ENCODE measurements around the gene SNCG.

Gene SNCG

DNA sequence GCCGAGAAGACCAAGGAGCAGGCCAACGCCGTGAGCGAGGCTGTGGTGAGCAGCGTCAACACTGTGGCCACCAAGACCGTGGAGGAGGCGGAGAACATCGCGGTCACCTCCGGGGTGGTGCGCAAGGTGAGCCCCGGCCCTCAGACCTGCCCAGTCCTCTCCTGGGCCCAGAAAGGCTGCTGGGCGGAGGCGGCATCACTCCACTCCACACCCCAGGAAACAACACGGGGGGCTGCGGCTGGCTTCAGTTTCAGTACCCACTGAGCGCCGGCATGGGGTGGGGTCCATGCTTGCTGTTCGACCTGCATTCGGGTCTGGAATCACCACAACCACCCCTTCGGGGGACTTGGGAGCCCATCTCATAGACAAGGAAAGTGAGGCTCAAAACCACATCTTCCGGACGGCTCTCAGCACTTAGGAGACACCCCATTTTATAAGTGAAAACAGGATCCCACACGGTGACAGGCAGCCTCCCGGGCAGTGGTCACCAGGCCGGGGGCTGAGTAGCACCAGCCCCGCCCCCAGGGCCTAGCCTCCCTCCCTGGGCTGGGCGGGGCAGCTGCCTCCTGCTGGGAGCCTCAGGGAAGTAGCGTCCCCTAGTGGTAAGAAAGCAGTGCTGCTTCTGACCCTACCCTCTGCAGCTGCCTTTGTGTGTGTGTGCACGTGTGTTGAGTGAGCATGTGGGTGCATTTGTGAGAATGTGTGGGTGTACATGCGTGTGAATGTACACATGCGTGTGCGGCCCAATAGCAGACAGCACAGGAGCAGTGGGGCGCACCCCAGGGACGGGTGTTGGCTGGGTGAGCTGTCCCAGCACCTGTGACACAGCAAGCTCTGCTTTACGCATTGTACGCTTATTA, 1.8 kb downstream of the SNCG start:
- DNase-seq (ENCODE audit: low read depth, low spot score) = no peak

DNA sequence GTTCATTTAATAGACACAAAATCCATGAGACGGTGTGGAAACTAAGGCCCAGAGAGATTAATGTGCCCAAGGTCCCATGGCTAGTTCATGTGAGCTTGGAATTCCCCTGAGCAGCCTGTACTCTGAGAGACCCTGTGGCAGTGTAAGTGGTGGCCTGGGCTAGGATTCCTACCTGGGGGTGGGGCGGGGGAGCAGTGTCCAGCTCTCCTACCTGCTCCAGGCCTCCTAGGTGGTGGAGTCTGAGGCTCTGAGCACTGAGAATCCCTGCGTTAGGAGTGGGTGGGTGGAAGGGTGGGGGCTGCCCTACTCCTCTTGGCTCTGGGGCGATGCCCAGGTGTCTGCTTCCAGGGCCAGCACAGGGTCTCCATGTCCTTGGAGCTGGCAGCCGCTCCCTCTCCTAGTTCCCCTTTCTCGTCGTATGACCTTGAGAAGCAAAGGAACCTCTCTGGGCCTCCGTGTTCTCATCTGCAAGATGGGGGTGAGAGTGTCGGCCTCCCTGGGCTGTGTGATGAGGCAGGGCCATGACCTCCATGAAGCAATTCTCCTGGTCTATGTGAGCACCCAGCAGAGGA, 2.5 kb downstream of the SNCG start:
- no peak for DNase-seq (ENCODE audit: low read depth, low spot score)

DNA sequence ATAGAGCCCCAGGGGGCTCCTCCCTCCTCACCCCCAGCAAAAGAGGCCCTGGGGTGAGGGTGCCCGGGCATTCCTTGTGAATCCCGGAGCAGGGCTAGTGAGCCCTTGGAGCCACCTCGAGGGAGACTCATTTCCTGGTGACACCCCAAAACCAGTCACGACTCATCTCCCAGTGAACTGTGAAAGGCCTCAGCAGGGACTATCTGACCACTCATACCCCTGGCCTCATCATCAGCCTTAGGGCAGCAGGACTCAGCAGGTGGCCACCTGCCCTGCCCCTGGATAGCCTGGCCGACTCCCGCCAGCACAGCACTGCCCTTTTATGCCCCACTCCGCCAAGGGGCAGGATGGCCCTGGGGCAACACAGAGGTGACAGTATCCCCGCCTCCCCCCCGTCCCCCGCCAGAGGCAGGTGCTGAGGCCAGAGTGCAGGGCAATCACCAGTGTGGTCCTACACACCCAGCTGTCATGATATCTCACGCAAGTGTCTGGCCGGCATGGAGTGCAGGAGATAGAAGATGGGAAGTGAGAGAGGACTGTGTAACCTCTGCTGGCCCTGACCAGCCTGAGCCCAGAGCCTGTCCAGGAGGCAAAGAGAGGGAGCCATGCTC, 3.2 kb downstream of the SNCG start:
- DNase-seq (ENCODE audit: low read depth, low spot score) = no peak

DNA sequence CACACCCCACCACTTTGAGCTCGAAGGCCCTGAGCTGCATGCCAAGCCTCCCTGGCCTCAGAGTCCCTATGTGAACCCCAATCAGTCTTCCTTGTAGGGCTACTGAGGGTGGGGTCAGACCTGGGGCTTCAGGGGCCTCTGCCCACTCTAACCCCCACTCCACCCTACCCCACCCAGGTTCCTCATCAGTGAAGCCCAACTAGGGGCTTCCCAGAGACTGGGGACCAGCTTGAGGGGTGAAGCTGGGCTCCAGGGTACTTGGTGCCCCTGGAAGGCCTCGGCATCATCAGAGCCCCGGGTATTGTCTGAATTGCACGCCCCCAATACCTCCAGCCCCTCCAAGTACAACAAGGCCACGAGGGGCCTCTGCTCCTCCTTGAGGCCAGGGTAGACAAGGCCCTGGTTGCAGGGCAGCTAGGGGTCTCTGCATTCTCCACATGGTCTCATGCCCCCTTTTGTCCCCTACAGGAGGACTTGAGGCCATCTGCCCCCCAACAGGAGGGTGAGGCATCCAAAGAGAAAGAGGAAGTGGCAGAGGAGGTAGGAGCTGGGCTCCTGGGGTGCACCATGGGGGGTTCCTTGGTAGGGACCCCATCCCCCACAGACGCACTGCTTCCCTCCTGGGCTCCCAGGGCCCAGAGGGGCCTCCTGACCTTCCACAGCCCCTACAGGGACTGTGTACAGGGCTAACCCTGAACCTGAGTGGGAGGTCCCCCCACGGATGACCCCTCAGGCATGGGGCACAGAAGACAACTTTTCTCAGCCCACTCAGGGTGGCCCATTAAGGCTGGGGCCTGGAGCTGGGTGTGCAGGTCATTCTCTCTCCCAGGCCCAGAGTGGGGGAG, 4.0 kb downstream of the SNCG start:
- no peak for DNase-seq (ENCODE audit: low read depth, low spot score)

DNA sequence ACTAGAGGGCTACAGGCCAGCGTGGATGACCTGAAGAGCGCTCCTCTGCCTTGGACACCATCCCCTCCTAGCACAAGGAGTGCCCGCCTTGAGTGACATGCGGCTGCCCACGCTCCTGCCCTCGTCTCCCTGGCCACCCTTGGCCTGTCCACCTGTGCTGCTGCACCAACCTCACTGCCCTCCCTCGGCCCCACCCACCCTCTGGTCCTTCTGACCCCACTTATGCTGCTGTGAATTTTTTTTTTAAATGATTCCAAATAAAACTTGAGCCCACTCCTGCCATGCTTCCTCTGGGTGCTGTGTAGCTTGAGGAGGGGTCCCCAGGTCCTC, 4.5 kb downstream of the SNCG start:
- DNase-seq (ENCODE audit: low read depth, low spot score) = no peak

DNA sequence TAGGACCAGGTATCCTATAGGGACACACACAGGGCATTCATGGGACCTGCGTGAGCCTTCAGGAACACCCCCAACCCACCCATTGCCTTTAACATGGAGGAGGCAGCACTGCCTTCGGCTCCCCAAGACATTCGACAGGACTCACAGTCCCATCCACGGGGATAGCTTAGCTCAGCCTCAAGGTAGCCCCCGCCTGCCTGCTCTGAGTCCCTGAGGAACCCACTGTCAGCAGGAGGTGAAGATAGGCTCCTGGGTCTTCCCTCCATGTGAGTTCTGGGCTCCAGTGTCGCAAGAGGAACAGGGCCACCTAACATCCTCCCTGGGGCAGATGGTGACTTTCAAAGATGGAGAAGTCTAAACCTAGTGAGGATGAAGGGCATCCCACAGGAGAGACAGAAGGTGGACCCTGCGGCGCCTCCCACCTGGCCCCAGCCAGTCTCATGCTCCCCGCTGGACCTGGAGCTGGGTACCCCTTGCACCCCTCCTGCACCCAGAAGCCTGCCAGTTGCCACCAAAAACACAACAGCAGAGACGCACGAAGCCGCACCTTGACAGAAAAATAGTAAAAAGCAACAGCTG, 5.0 kb downstream of the SNCG start:
- DNase-seq (ENCODE audit: low read depth, low spot score) = no peak

DNA sequence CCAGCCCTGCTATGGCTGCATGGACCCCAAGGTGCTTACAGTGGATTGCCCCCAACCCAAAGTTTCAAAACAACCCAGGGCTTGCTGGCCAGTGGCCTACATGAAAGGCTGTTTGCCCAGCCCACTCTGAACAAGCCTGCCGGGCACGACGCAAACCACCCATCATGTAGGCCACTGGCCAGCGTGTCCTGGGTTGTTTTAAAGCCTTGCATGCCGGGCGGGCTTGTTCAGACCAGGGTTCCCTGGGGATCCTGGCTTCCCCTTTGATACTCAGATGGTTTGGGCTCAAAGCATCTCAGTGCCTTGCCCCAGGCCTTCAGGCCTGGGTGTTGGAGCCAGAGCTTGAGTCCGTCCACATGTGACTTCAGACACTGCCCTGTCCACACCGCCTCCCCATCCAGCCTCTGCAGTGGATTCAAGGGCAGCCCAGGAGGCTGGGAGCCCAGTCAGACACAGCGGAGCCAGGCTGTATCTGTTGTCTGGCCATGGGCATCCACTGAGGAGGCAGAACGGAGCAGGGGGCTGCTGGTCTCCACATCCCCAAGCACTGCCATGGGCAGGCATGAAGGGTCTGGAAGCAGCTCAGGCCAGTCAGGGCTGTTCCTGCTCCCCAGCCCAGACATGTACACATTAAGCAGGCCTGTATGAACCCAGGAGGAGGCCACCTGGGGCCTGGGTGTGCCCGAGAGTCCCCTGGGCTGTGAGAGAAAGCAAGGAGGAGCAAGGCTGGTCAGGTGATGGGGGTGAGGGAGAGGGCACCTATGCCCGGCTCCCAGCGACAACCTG, 5.9 kb downstream of the SNCG start:
- no peak for DNase-seq (ENCODE audit: low read depth, low spot score)

DNA sequence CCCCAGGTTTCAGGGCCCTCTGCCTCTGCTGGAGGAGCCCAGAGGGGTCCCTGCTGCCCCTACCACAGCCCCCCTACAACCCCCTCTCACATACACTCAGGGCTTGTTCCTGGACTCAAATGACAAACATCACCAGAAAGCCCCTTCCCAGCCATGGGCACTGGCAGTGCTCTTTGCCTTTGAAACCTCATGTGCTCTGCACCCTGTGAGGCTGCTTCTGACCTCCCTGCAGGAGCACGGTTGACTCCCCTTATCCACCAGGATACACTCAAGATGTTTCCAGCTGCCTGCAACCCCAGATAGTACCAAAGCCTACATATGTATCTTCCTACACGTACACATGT, 6.4 kb downstream of the SNCG start:
- no peak for DNase-seq (ENCODE audit: low read depth, low spot score)

DNA sequence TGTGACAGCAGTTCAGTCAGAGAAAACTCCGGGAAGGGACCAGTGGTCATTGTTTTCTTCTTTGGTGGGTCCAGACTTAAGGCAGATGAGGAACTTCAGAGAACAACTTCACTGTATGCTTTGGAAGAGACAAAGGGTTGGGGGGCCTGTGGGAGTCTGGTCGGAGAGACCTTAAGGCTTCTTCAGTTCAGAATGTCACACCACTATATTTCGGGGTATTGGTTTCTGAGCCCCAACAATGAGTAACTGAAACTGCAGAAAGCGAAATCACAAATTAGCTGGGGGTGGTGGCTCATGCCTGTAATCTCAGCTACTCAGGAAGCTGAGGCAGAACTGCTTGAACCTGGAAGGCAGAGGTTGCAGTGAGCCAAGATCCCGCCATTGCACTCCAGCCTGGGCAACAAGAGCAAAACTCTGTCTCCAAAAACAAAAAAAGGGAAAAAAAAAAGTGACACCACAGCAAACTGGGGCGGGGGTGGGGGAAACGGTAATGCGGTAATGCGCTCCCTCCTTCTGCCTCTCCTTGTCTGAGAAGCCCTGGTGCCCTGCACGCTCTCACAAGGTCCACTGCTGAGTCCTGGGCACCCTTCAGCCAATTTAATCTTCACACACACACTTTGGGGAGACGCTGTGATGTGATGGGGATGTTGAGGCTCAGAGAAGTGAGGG, 7.7 kb downstream of the SNCG start:
- DNase-seq (ENCODE audit: low read depth, low spot score) = no peak

DNA sequence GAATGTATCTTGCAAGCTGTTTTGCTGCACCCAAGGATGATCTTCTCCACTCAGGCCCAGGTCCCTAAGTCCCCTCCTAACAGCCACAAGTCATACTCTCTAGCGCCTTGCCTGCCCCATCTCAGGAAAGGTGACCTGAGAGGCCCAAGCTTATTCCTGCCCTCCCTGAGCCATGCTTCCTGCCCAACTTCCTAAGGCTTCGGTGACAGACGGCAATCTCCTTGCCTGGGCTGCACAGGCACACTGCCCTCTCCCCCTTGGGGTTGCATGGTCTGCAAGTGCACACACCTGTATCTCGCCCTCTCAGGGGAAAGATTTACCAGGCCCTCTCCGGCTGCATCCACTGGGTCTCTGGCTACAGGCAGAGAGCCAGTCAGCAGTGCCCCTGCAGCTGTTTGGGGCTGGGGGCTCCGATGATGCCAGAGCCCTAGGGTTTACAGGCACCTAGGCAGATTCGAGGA, 9.1 kb downstream of the SNCG start:
- no peak for DNase-seq (ENCODE audit: low read depth, low spot score)

DNA sequence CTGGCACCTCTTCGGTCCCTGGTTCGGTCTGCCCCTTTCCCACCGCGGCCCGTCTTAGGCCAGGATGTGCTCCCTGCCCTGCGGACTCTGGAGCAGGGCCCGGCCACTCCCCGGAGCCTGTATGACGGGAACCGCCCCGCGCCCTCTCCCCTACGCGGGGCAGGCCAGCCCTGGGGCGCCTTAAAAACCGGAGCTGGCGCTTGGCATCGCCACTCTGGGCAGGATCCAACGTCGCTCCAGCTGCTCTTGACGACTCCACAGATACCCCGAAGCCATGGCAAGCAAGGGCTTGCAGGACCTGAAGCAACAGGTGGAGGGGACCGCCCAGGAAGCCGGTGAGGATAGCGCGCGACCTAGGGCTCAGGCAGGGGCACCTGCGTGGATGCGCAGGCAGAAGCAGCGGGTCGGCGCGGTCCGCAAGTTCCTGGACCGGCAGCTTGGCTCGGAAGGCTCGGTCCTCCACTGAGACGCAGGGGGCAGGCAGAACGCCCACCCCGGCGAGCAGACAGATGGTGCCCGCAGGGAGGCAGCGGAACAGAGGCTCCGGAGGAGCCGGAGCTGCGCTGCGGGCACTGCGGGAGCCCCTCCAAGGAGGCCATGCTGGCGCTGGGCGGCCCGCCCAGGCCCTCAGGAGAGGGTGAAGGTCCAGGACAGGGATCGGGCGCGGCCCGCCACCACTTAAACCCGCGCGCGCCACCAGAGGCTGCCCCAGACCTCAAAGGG, 10.0 kb downstream of the SNCG start, which contains the start of gene ADIRF:
Gene ADIRF (plus strand): TSS at position 212 of the 723 bp plus-strand sequence. CDS start 63 bp downstream, at position 275.
- no peak for DNase-seq (ENCODE audit: low read depth, low spot score)

DNA sequence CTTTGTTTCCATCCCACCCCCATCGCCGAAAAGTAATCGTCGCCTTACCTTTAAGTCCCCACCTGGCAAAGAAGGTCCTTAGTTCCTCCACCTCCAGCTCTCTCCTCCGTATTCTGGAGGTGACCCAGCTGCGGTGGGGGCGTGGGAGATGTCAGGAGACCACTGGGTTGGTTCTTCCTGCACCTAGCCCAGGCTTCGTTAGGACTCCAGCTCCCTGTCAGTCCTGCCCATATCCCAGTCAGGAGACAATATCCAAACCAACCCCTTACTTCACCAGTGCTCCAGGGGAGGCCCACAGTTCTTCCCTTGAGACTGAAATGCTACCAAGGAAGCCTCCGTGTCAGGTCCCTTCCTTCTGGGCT, 10.6 kb downstream of the SNCG start:
- no peak for DNase-seq (ENCODE audit: low read depth, low spot score)

DNA sequence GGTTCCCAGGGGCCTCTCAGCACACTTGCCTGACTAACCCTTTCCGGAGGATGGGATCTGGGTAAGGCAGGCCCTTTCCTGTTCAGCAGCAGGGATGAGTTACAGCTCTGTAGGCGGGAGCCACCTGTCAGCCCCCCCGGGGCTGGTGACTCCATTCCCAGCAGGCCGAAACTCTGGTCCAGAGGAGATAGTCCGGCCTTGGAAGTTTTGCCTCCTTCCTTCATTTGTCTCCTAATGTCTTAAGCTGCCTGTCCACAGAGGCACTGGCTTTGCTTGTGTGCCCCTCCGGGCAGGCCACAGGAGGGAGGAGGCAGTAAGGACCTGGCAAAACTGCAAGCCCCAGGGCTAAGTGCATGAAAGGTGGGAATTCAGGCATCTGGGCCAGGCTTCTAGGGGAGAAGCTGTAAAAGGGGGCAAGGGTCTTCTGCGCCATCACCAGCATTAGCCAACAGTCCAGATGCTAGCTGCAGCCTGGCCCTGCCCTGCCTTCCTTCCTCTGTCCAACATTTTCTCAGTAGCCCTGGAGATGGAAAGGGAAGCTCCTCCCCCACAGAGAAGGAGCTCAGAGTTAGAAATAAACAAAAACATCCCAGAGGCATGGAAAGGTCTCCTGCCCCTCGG, 11.1 kb downstream of the SNCG start:
- DNase-seq (ENCODE audit: low read depth, low spot score) = no peak

DNA sequence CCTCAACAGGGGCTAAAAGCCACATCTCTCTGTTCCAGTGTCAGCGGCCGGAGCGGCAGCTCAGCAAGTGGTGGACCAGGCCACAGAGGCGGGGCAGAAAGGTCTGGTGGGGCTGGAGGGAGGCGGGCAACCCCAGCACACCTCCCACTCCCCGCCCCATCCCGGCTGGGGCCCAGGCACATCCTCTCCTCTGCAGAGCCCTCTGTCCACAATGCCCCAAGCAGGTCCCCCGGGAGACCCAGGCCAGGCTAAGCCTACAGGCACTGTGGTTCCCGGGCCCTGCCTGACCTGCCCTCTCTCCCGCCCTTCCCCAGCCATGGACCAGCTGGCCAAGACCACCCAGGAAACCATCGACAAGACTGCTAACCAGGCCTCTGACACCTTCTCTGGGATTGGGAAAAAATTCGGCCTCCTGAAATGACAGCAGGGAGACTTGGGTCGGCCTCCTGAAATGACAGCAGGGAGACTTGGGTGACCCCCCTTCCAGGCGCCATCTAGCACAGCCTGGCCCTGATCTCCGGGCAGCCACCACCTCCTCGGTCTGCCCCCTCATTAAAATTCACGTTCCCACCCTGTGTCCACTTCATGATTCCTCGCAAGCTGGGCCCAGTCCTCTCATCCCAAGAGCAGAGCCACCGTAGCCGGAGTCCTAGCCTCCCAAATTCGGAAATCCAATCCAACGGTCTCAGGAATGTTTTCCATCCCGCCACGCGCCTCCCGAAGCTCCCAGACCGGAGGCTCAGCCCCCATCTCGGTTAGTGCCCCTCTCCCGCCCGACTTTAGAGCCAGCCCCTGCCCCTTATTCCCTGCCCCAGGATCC, 12.0 kb downstream of the SNCG start:
- DNase-seq (ENCODE audit: low read depth, low spot score) = no peak

DNA sequence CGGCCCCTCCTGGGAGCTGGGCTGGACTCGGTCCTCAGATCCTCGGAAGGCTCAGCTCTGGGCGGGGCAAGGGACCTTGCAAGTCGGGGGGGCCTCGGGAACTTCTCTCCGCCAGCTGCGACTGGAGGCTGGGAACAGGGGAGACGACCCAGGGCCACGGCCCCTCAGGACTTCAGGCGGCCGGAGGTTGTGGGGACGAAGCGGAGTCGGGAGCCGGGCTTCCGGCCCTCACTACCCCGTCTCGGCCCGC, 12.5 kb downstream of the SNCG start:
- DNase-seq (ENCODE audit: low read depth, low spot score) = no peak

DNA sequence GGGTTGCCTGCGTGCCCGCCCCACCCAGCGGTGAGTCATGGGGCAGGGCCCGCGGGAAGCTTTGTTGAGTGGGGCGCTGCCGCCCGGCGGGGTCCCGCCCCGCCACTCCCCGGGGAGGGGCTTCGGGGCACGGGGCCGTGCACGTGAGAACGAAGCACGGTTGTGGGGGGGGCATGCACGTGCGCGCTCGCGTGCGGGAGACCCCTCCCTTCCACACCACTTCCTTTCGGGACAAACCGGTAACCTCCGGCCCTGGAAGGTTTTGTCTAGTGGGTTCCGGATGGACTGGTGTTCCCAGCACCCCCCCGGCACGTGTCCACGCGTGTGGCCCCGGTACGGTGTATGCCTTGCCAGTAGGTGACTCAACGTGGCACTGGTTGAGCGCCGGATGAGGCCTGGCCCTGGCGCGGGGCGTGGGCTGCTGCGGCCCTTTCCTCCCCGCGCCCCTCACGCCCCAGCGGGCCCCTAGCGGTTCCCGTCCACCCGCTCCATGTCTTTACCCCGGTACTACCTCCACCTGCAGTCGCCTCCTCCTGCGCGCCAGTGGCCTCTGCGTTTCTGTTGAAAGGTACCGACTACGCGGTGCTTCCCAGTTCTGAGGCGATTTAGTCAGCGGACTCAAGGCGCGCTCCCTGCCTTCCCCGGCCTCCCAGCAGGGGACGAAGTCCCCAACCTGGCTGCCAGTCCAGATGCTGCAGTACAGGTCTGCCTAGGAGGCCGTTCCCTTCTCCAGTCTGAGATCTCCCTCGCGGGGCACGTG, 13.0 kb downstream of the SNCG start:
- peak; percentile 83 for DNase-seq (ENCODE audit: low read depth, low spot score)

DNA sequence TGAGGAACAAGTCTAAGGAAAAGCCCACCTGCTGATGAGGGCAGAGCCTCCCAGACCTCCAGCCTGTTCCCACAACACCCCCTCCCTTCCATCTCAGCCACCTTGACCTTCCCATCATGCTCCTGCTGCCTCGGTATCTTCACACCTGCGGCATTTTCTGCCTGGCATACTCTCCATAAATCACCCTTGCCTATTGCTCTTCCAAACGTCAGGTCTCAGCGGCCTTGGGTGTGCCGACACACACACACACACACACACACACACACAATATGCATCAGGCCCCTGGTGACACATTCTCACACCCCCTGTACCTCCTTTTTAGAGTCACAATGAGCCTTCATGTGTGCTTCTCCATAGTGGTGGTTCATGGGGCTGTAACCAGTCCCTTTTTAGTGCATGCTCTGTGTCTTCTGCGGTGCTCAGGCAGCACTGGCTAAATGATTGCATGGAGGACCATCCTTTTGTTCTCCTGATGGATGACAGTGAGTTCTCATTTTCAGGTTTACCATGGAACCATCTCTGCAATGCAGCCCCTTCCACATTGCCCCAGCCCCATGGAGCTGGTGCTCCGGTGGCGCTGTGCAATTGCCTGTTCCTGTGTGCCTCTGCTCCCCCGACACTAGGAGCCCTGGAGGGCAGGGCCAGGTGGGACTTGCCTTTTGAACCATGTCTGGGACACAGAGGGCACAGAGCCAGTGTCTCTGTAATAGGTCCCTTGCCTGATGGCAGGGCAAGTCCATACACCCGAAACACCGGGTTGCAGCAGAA, 14.4 kb downstream of the SNCG start:
- DNase-seq (ENCODE audit: low read depth, low spot score) = no peak
